GM19438 (cell line): ENCODE data around the gene PLA2G5.
"Not testable (repeated sequence)": the region's sequence is repeated elsewhere in the genome, so short reads cannot be mapped to it uniquely, and the experiment has no call there.

Experiments used
- ATAC-seq: cut with Tn5 transposase; IDR thresholded peaks from one replicate; pipeline ENCODE4 v1.9.1; 2021; ENCODE audit warnings: low read depth; ENCODE audit not compliant: unreplicated experiment

The PLA2G5 gene

GRCh38 chr1:20069874-20070273 lies at the start of gene PLA2G5:
Gene PLA2G5 (plus strand): TSS chr1:20070194. CDS start chr1:20084831, 14,637 bp downstream.
- no peak for ATAC-seq

GRCh38 chr1:20028125-20028524 lies 41.9 kb upstream of the PLA2G5 start:
- ATAC-seq, result no peak

GRCh38 chr1:20028726-20029125 lies 41.3 kb upstream of the PLA2G5 start:
- no peak for ATAC-seq

- ATAC-seq, result no peak
Observed at GRCh38 chr1:20029178-20029912, 40.6 kb upstream of the PLA2G5 start.

- not testable (repeated sequence) for ATAC-seq
Observed at GRCh38 chr1:20030436-20031151, 39.4 kb upstream of the PLA2G5 start.

GRCh38 chr1:20031161-20031560 lies 38.8 kb upstream of the PLA2G5 start:
- ATAC-seq, result no peak

- no peak for ATAC-seq
Observed at GRCh38 chr1:20031836-20032235, 38.2 kb upstream of the PLA2G5 start.

GRCh38 chr1:20032425-20032824 lies 37.6 kb upstream of the PLA2G5 start:
- no peak for ATAC-seq

GRCh38 chr1:20033420-20033819 lies 36.6 kb upstream of the PLA2G5 start:
- no peak for ATAC-seq

GRCh38 chr1:20035114-20035513 lies 34.9 kb upstream of the PLA2G5 start:
- no peak for ATAC-seq

- no peak for ATAC-seq
Observed at GRCh38 chr1:20037877-20038276, 32.1 kb upstream of the PLA2G5 start.

GRCh38 chr1:20047096-20047495 lies 22.9 kb upstream of the PLA2G5 start:
- no peak for ATAC-seq

GRCh38 chr1:20048563-20048962 lies 21.4 kb upstream of the PLA2G5 start:
- no peak for ATAC-seq

GRCh38 chr1:20049056-20049798 lies 20.8 kb upstream of the PLA2G5 start:
- ATAC-seq, result not testable (repeated sequence)

GRCh38 chr1:20051218-20051829 lies 18.7 kb upstream of the PLA2G5 start:
- ATAC-seq, result no peak

GRCh38 chr1:20052386-20052785 lies 17.6 kb upstream of the PLA2G5 start:
- no peak for ATAC-seq

GRCh38 chr1:20057886-20058420 lies 12.0 kb upstream of the PLA2G5 start:
- ATAC-seq, result no peak

GRCh38 chr1:20058531-20058930 lies 11.5 kb upstream of the PLA2G5 start:
- ATAC-seq, result no peak

- no peak for ATAC-seq
Observed at GRCh38 chr1:20059847-20060246, 10.1 kb upstream of the PLA2G5 start.

GRCh38 chr1:20060791-20061190 lies 9.2 kb upstream of the PLA2G5 start:
- ATAC-seq, result not testable (repeated sequence)

GRCh38 chr1:20061866-20062265 lies 8.1 kb upstream of the PLA2G5 start:
- ATAC-seq, result no peak
